Activated CD4-positive, alpha-beta T cell treated with anti-CD3 and anti-CD28 coated beads, Interleukin-2, amount 10 ng/mL, durations not matched to agents 24 days and 14 days (primary cell): Measurements from ENCODE around the gene TRAM2. TPM values are rescaled to one million over a fixed set of nuclear protein-coding genes. Genes with fewer than 3 reads are reported as not detected.

Experiments used
- DNase-seq: peaks from one replicate; pipeline ENCODE4 v3.0.0; 2022
- H3K27ac Mint-ChIP-seq: one replicate; pipeline ENCODE4 v1.8.0; 2022; ENCODE audit warnings: mild to moderate bottlenecking, mixed read lengths
- H3K27me3 Mint-ChIP-seq: one replicate; pipeline ENCODE4 v1.8.0; 2022; ENCODE audit warnings: mixed read lengths
- H3K36me3 Mint-ChIP-seq: one replicate; pipeline ENCODE4 v1.8.0; 2022; ENCODE audit warnings: low read depth, mild to moderate bottlenecking, mixed read lengths
- H3K4me1 Mint-ChIP-seq: one replicate; pipeline ENCODE4 v1.8.0; 2021; ENCODE audit warnings: mixed read lengths
- H3K4me3 Mint-ChIP-seq: one replicate; pipeline ENCODE4 v1.8.0; 2022; ENCODE audit warnings: mild to moderate bottlenecking, moderate library complexity, mixed read lengths
- H3K9me3 Mint-ChIP-seq: one replicate; pipeline ENCODE4 v1.8.0; 2021; ENCODE audit warnings: mixed read lengths
- intact Hi-C: fragments of 100-400 bp; cut with micrococcal nuclease; formaldehyde crosslinking; loops from one replicate; pipeline ENCODE4 v1.15.1; 2023
- total RNA-seq: library from RNA; stranded (reverse); gene quantifications from 2 replicates; pipeline ENCODE4 v1.2.3, GENCODE V29; 2022

Gene TRAM2
- total RNA-seq, 1 donor from 2014 or later: 2.6 TPM

DNA sequence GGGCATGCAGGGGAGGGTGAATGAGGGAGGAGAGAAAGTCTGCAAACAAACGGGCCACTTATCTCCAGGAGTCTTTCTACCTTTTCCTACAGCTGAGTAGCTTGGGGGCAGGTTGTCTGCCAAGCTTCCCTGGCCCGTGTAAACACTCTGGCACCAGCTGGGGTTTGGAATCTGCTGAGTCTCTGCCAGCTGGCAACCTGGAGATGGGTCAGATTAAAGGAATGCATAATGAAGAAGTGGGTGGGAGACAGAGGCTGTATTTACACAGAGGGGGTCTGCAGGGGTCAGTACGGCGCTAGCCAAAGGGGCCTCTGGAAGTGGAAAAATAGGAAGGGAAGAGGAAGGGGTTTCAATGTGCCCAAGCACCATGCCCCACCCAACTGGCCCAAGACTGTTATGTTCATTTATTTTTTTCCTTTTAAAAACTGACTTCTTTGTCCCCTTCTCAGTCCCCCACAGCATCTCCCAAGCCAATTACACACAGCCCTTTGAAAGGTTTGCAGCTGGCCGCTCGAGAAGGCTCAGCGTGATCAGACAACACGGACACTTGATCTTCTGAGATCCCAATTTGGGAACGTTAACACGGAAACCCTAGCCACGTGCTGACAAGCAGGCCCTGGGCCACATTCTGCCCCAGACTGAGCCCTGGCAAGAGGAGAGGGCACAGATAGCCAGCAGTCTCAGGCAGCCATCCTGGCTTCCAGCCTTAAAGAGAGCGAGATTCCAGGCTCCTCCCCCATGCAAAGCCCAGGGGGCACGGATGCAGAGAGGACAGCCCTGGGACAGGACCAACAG, 25.2 kb downstream of the TRAM2 start:
- no peaks in the 10 kb centered on the region for H3K27me3 Mint-ChIP-seq

DNA sequence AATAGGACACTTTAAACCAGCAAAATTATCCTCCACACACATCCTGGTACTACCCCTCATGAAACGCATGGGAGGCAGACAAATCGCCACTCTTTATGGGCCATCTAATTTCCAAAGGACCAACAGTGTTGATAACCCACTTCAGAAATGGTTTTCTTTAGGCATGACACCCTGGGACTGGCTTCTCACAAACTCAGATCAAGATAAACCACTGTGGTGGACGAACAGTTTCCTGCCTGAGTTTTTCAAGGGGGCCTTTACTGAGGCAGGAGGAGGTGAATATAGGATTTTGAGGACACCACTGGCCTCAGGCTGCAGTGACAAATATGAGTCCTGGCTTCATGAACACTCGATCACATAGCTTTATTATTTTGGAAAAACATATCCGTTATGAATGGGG, 26.0 kb downstream of the TRAM2 start:
- Mint-ChIP-seq H3K4me3 (no peak overlapping the region), H3K36me3 (no peaks in the 10 kb centered on the region), H3K27ac (no peak overlapping the region), H3K9me3 (no peaks in the 10 kb centered on the region), H3K27me3 (no peaks in the 10 kb centered on the region), H3K4me1 (peaks cover 6% of the 10 kb centered on the region)
- intact Hi-C loops: no loop called here
- no peak for DNase-seq

More for the DNA sequence above, 25.2 kb downstream of the TRAM2 start:
- H3K4me1 Mint-ChIP-seq: peaks cover 6% of the 10 kb centered on the region
- H3K9me3 Mint-ChIP-seq: no peaks in the 10 kb centered on the region
- no peak overlapping the region for H3K27ac Mint-ChIP-seq
- H3K4me3 Mint-ChIP-seq: no peak overlapping the region
- intact Hi-C loops: no loop called here
- H3K36me3 Mint-ChIP-seq: no peaks in the 10 kb centered on the region
- DNase-seq: no peak

GRCh38 chr6:52550014-52550575, 26.8 kb downstream of the TRAM2 start:
- intact Hi-C loops: no loop called here
- H3K9me3 Mint-ChIP-seq: no peaks in the 10 kb centered on the region
- no peaks in the 10 kb centered on the region for H3K36me3 Mint-ChIP-seq
- H3K27ac Mint-ChIP-seq: no peak overlapping the region
- H3K4me1 Mint-ChIP-seq: peaks cover 6% of the 10 kb centered on the region
- no peak overlapping the region for H3K4me3 Mint-ChIP-seq
- no peak for DNase-seq
- H3K27me3 Mint-ChIP-seq: no peaks in the 10 kb centered on the region

- Mint-ChIP-seq H3K27ac (no peak overlapping the region), H3K27me3 (no peaks in the 10 kb centered on the region), H3K4me3 (no peak overlapping the region), H3K4me1 (peaks cover 7% of the 10 kb centered on the region), H3K36me3 (no peaks in the 10 kb centered on the region), H3K9me3 (no peaks in the 10 kb centered on the region)
- no peak for DNase-seq
- intact Hi-C loops: no loop called here
Measured at GRCh38 chr6:52549428-52549827, 27.4 kb downstream of the TRAM2 start.

DNA sequence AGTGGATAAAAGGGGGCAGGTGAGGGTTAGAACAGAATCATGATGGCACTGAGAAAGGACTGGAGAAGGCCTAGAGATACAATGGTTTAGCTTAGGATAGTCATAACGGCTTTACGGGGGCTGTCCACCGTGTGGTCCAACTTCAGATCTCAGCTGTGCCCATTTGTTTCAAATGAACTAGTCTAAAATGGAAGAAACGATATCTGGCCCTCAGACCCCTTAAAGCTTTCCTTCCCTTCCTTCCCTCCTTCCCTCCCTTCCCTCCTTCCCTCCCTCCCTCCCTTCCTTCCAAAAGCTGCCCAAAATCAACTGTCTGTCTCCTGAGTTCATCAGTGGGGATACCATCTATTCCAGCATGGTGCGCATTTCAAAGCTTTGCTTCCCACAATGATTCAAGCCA, 27.9 kb downstream of the TRAM2 start:
- Mint-ChIP-seq H3K27me3 (no peaks in the 10 kb centered on the region), H3K4me1 (peaks cover 10% of the 10 kb centered on the region)

GRCh38 chr6:52548353-52548713, 28.5 kb downstream of the TRAM2 start:
- Mint-ChIP-seq H3K4me3 (no peak overlapping the region), H3K9me3 (no peaks in the 10 kb centered on the region)

More for the DNA sequence above, 27.9 kb downstream of the TRAM2 start:
- no peak for DNase-seq
- Mint-ChIP-seq H3K36me3 (no peaks in the 10 kb centered on the region), H3K27ac (no peak overlapping the region), H3K9me3 (no peaks in the 10 kb centered on the region), H3K4me3 (no peak overlapping the region)
- intact Hi-C loops: no loop called here

GRCh38 chr6:52547647-52548352, 29.1 kb downstream of the TRAM2 start:
- intact Hi-C loops: no loop called here
- DNase-seq: no peak
- H3K9me3 Mint-ChIP-seq: no peaks in the 10 kb centered on the region
- no peak overlapping the region for H3K27ac Mint-ChIP-seq
- H3K4me1 Mint-ChIP-seq: peaks cover 10% of the 10 kb centered on the region
- no peak overlapping the region for H3K4me3 Mint-ChIP-seq
- no peaks in the 10 kb centered on the region for H3K36me3 Mint-ChIP-seq
- H3K27me3 Mint-ChIP-seq: no peaks in the 10 kb centered on the region

More at GRCh38 chr6:52548353-52548713, 28.5 kb downstream of the TRAM2 start:
- peaks cover 10% of the 10 kb centered on the region for H3K4me1 Mint-ChIP-seq
- intact Hi-C loops: no loop called here
- H3K27me3 Mint-ChIP-seq: no peaks in the 10 kb centered on the region
- no peaks in the 10 kb centered on the region for H3K36me3 Mint-ChIP-seq
- DNase-seq: no peak
- no peak overlapping the region for H3K27ac Mint-ChIP-seq

DNA sequence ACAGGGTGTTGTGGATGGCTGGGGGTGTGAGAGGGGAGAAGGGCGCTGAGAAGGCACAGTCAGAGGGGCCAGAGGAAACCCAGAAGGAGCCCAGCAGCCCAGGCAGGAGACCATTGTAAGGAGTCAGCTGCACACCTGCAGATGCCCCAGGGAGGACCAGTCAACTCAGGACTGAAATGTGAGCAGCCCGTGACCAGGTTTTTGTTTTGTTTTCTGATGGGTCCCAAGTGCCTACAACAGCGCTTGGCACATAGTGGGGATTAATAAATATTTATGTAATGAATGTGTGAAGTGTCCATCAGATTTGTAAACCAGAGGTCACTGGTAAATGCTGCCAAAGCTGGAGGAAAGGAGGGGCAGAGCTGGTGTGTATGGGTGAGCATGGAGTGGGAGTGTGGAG, 30.2 kb downstream of the TRAM2 start:
- DNase-seq: no peak
- Mint-ChIP-seq H3K27me3 (no peaks in the 10 kb centered on the region), H3K4me1 (peaks cover 10% of the 10 kb centered on the region), H3K27ac (no peak overlapping the region), H3K9me3 (no peaks in the 10 kb centered on the region), H3K36me3 (no peaks in the 10 kb centered on the region), H3K4me3 (no peak overlapping the region)
- intact Hi-C loops: no loop called here

DNA sequence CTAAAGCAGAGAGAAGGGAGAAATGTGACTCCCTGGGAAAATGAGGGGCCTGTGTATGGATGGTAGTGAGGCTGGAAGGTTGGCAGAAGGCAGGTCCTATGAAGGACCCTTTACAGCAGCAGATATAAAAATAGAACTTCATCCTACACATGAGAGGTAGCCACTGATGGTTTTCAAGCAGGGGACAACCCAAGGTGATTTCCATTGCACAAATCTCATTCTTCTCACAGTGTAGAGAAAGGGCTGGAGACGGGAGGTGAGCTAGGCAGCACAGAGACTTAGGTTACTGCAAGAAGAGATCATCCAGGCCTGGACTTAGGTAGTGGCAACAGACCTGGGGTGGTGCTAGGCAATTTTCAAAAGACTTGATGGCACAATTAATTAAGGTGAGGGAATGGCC, 30.7 kb downstream of the TRAM2 start:
- intact Hi-C loops: no loop called here
- Mint-ChIP-seq H3K27ac (no peak overlapping the region), H3K4me1 (peaks cover 10% of the 10 kb centered on the region), H3K9me3 (no peaks in the 10 kb centered on the region), H3K36me3 (no peaks in the 10 kb centered on the region), H3K27me3 (no peaks in the 10 kb centered on the region), H3K4me3 (no peak overlapping the region)
- DNase-seq: no peak

GRCh38 chr6:52545406-52546119, 31.3 kb downstream of the TRAM2 start:
- H3K9me3 Mint-ChIP-seq: no peaks in the 10 kb centered on the region
- no peaks in the 10 kb centered on the region for H3K36me3 Mint-ChIP-seq
- intact Hi-C loops: no loop called here
- no peak for DNase-seq
- no peak overlapping the region for H3K4me3 Mint-ChIP-seq
- no peaks in the 10 kb centered on the region for H3K27me3 Mint-ChIP-seq
- no peak overlapping the region for H3K27ac Mint-ChIP-seq
- H3K4me1 Mint-ChIP-seq: peaks cover 10% of the 10 kb centered on the region

- no peak overlapping the region for H3K27ac Mint-ChIP-seq
- H3K36me3 Mint-ChIP-seq: no peaks in the 10 kb centered on the region
- H3K4me1 Mint-ChIP-seq: peaks cover 6% of the 10 kb centered on the region
- H3K9me3 Mint-ChIP-seq: no peaks in the 10 kb centered on the region
- no peak overlapping the region for H3K4me3 Mint-ChIP-seq
- no peak for DNase-seq
- intact Hi-C loops: no loop called here
- no peaks in the 10 kb centered on the region for H3K27me3 Mint-ChIP-seq
Measured at GRCh38 chr6:52544602-52545405, 32.1 kb downstream of the TRAM2 start.

GRCh38 chr6:52543729-52544601, 32.9 kb downstream of the TRAM2 start:
- H3K4me3 Mint-ChIP-seq: no peak overlapping the region
- H3K9me3 Mint-ChIP-seq: no peaks in the 10 kb centered on the region
- no peak overlapping the region for H3K27ac Mint-ChIP-seq
- no peaks in the 10 kb centered on the region for H3K27me3 Mint-ChIP-seq
- no peaks in the 10 kb centered on the region for H3K36me3 Mint-ChIP-seq
- DNase-seq: no peak
- peaks cover 4% of the 10 kb centered on the region for H3K4me1 Mint-ChIP-seq
- intact Hi-C loops: no loop called here
